ENCODE measurements around the gene NCKAP5.

DNA sequence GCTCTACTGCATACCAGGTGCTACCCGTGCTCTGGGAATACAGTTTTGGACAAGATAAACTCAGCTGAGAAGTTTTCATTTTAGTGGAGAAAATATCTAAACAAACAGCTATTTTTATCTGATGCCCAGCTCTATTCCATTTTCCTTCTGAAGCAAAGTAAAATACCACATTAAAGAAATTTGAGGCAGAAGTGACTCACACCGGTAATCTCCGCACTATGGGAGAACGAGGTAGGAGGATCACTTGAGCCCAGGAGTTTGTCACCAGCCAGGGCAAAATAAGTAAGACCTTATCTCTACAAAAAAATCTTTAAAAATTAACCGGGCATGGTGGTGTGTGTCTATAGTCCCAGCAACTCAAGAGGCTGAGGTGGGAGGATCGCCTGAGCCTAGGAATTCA, 482.1 kb downstream of the NCKAP5 start:
- TF ChIP-seq, protein P1, sequence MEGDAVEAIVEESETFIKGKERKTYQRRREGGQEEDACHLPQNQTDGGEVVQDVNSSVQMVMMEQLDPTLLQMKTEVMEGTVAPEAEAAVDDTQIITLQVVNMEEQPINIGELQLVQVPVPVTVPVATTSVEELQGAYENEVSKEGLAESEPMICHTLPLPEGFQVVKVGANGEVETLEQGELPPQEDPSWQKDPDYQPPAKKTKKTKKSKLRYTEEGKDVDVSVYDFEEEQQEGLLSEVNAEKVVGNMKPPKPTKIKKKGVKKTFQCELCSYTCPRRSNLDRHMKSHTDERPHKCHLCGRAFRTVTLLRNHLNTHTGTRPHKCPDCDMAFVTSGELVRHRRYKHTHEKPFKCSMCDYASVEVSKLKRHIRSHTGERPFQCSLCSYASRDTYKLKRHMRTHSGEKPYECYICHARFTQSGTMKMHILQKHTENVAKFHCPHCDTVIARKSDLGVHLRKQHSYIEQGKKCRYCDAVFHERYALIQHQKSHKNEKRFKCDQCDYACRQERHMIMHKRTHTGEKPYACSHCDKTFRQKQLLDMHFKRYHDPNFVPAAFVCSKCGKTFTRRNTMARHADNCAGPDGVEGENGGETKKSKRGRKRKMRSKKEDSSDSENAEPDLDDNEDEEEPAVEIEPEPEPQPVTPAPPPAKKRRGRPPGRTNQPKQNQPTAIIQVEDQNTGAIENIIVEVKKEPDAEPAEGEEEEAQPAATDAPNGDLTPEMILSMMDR (IDR thresholded peaks at IDR 0.05; ENCODE audit: low read depth, low read length, missing input control), result no peak
- no peak for TF ChIP-seq GABPA (IDR thresholded peaks at IDR 0.05 in 1 of 2, conservative IDR thresholded peaks at IDR 0.05 in 1 of 2)
